DOHH2 (cell line): ENCODE results near the gene SLC39A13.

Experiments
- H3F3A ChIP-seq: fragments of 200-600 bp; sonication (generic), shearing (Covaris generic); 2 replicates; pipeline ENCODE4 v1.6.0; 2016; ENCODE audit warnings: antibody characterized with exemption, mild to moderate bottlenecking; ENCODE audit not compliant: control insufficient read depth, insufficient read depth
- H3K27ac ChIP-seq: fragments of 200-600 bp; sonication (generic); 2 replicates; pipeline ENCODE4 v1.5.1; 2014; ENCODE audit warnings: low read depth, mild to moderate bottlenecking, low read length, moderate library complexity
- H3K27me3 ChIP-seq: fragments of 200-600 bp; sonication (generic); 2 replicates; pipeline ENCODE4 v1.6.1; 2014; ENCODE audit warnings: mild to moderate bottlenecking, low read length, mixed read lengths; ENCODE audit not compliant: control insufficient read depth
- H3K36me3 ChIP-seq: fragments of 200-600 bp; sonication (generic); 2 replicates; pipeline ENCODE4 v1.6.1; 2014; ENCODE audit warnings: mild to moderate bottlenecking, low read length, moderate library complexity, mixed read lengths; ENCODE audit not compliant: control insufficient read depth
- H3K4me1 ChIP-seq: fragments of 200-600 bp; sonication (generic); 2 replicates; pipeline ENCODE4 v1.6.1; 2014; ENCODE audit warnings: mild to moderate bottlenecking, low read length, mixed read lengths; ENCODE audit not compliant: control insufficient read depth
- H3K4me2 ChIP-seq: fragments of 200-600 bp; sonication (generic); 2 replicates; pipeline ENCODE4 v1.6.0; 2014; ENCODE audit warnings: mild to moderate bottlenecking, low read length, moderate library complexity
- H3K4me3 ChIP-seq: fragments of 200-600 bp; sonication (generic); 2 replicates; pipeline ENCODE4 v1.5.1; 2014; ENCODE audit warnings: mild to moderate bottlenecking, low read length, mixed read lengths
- H3K79me2 ChIP-seq: fragments of 200-600 bp; sonication (generic); 2 replicates; pipeline ENCODE4 v1.6.1; 2014; ENCODE audit warnings: mild to moderate bottlenecking, low read length, mixed read lengths; ENCODE audit not compliant: control insufficient read depth
- H3K9me2 ChIP-seq: fragments of 200-600 bp; sonication (generic); replicated peaks from 2 replicates; pipeline ENCODE4 v1.6.1; 2014; ENCODE audit warnings: mild to moderate bottlenecking, low read length, mixed read lengths; ENCODE audit not compliant: control insufficient read depth
- H3K9me3 ChIP-seq: fragments of 200-600 bp; sonication (generic); 2 replicates; pipeline ENCODE4 v1.6.1; 2014; ENCODE audit warnings: antibody characterized with exemption, low read length, mixed read lengths; ENCODE audit not compliant: control insufficient read depth, insufficient read depth
- H4K20me1 ChIP-seq: fragments of 200-600 bp; sonication (generic); 2 replicates; pipeline ENCODE4 v1.6.0; 2014; ENCODE audit warnings: low read depth, mild to moderate bottlenecking, antibody characterized with exemption, low read length, moderate library complexity; ENCODE audit not compliant: control insufficient read depth, insufficient read depth
- CTCF ChIP-seq: fragments of 200-600 bp; sonication (generic); IDR thresholded peaks from one replicate; pipeline ENCODE4 v1.5.1; 2014; ENCODE audit warnings: antibody characterized with exemption, mild to moderate bottlenecking, low read depth, low read length; ENCODE audit not compliant: poor library complexity, severe bottlenecking
- EZH2phosphoT487 ChIP-seq: fragments of 200-600 bp; sonication (generic); IDR thresholded peaks from 2 replicates; pipeline ENCODE4 v1.6.1; 2017; ENCODE audit warnings: borderline replicate concordance, mild to moderate bottlenecking, antibody characterized with exemption, low read length, moderate library complexity, mixed read lengths

SLC39A13 gene

GRCh38 chr11:47447906-47448305, 39.5 kb downstream of the SLC39A13 start:
- H3K9me3 ChIP-seq = no peaks in the 10 kb centered on the region
- H3K4me2 ChIP-seq = no peak overlapping the region
- H3K79me2 ChIP-seq = no peaks in the 10 kb centered on the region
- no peaks in the 10 kb centered on the region for H4K20me1 ChIP-seq
- no peak overlapping the region for H3K27ac ChIP-seq
- H3K4me3 ChIP-seq = no peak overlapping the region
- H3K9me2 ChIP-seq = no peaks in the 10 kb centered on the region
- no peaks in the 10 kb centered on the region for H3K27me3 ChIP-seq
- H3K4me1 ChIP-seq = no peaks in the 10 kb centered on the region
- no peak for TF ChIP-seq CTCF
- TF ChIP-seq EZH2phosphoT487 = no peak
- H3K36me3 ChIP-seq = no peaks in the 10 kb centered on the region
- H3F3A ChIP-seq = no peaks in the 10 kb centered on the region

- H3K27me3 ChIP-seq = no peaks in the 10 kb centered on the region
- no peaks in the 10 kb centered on the region for H3K79me2 ChIP-seq
- H3K36me3 ChIP-seq = no peaks in the 10 kb centered on the region
- no peak within 1 kb of the TSS for H3K27ac ChIP-seq
- no peaks in the 10 kb centered on the region for H3K9me3 ChIP-seq
- no peaks in the 10 kb centered on the region for H3K9me2 ChIP-seq
- no peak within 1 kb of the TSS for H3K4me3 ChIP-seq
- H3K4me1 ChIP-seq = no peaks in the 10 kb centered on the region
- no peaks in the 10 kb centered on the region for H4K20me1 ChIP-seq
- no peaks in the 10 kb centered on the region for H3F3A ChIP-seq
- no peak within 1 kb of the TSS for H3K4me2 ChIP-seq
- no peak for TF ChIP-seq EZH2phosphoT487
- no peak for TF ChIP-seq CTCF
These were observed 40.4 kb downstream of the SLC39A13 start, which contains the start of gene RAPSN for GRCh38 chr11:47448566-47449427. RAPSN (minus strand) TSS chr11:47449136; CDS start chr11:47448964, 172 bp downstream.

GRCh38 chr11:47449541-47449940, 41.2 kb downstream of the SLC39A13 start:
- H4K20me1 ChIP-seq = no peaks in the 10 kb centered on the region
- H3K4me3 ChIP-seq = no peak overlapping the region
- H3K36me3 ChIP-seq = no peaks in the 10 kb centered on the region
- no peaks in the 10 kb centered on the region for H3F3A ChIP-seq
- H3K9me2 ChIP-seq = no peaks in the 10 kb centered on the region
- H3K9me3 ChIP-seq = no peaks in the 10 kb centered on the region
- H3K4me2 ChIP-seq = no peak overlapping the region
- H3K79me2 ChIP-seq = no peaks in the 10 kb centered on the region
- no peaks in the 10 kb centered on the region for H3K27me3 ChIP-seq
- TF ChIP-seq EZH2phosphoT487 = no peak
- TF ChIP-seq CTCF = no peak
- H3K4me1 ChIP-seq = no peaks in the 10 kb centered on the region
- no peak overlapping the region for H3K27ac ChIP-seq
